ENCODE measurements around the gene PRSS23.
"Not testable (repeated sequence)": the region's sequence is repeated elsewhere in the genome, so short reads cannot be mapped to it uniquely, and the experiment has no call there.

The PRSS23 gene, protein sequence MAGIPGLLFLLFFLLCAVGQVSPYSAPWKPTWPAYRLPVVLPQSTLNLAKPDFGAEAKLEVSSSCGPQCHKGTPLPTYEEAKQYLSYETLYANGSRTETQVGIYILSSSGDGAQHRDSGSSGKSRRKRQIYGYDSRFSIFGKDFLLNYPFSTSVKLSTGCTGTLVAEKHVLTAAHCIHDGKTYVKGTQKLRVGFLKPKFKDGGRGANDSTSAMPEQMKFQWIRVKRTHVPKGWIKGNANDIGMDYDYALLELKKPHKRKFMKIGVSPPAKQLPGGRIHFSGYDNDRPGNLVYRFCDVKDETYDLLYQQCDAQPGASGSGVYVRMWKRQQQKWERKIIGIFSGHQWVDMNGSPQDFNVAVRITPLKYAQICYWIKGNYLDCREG

DNA sequence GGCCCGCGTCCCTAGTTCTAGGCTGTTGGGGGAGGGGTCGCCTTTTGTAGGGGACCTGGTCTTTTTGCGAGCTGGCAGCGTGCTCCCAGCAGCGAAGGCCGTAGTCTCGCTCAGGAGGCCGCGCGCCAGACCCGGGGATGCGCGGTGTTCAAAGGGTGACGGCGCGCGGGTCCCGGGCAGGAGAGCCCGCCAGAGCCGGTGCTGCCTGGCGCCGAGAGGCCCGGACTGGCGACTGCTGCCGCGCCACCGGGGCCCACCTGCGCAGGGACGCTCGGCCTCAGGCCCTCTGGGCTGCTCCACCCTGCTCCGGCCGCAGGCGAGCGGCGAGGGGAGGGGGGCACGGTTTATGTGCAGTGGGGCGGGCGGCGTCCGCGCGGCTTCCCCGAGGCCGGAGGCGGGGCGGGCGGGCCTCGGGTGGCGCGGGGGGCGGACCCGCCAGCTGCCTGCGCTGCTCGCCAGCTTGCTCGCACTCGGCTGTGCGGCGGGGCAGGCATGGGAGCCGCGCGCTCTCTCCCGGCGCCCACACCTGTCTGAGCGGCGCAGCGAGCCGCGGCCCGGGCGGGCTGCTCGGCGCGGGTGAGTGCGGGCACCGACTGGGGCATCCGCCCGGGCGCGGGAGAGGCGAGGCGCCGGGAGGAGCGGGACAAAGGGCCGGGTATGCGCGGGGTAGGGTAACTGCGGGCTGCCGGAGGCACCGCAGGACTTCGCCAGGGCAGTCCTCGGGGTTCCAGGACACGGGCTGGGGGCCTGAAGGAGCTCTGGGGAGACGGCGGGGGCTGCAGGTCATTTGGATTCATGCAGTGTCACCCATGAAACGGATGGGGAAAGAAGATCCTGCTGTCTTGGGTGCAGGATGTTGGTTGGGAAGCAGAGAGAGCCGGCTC is at the start of gene PRSS23:
Gene PRSS23, plus strand, starts transcription at position 467 of the 884 bp plus-strand sequence. CDS start 7,102 bp downstream, outside the sequence.
- peak; percentile 49 for DNase-seq

DNA sequence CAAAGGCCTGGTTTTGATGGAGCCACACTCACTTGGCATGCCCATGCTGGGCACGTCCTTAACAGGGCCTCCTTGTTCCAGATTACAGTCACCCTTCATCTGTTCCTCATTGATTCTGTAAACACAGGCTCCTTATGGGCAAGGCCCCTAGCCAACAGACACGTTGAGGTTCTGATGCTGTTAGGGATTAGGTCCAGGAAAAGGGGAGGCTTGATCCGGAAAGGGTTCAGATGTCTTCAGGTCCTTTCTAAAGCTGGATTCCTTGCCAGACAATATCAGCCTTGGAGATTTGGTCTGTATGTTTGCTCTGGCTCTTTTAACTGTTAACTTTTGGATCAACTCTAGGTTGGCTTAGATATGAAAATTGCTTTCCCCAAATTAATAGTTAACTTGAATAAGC is 46.9 kb upstream of the PRSS23 start:
- no peak for DNase-seq

DNA sequence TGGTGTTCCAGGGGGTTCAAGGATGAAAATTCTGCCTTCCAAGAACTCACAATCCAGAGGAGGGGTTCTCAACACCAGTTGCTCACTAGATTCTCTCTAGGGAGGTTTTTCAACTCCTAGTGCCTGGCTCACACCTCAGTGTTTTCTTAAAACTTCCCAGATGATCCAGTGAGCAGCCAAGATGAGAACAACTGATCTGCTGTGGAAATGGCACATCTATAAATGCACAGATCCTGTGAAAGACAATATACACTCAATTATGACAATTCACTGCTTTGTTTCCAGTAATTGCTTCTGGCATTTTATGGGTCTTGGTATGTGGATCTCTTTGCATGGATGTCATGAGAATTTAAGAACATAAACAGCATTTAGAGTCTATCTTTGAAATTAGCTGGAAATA is 45.2 kb upstream of the PRSS23 start:
- no peak for DNase-seq

DNA sequence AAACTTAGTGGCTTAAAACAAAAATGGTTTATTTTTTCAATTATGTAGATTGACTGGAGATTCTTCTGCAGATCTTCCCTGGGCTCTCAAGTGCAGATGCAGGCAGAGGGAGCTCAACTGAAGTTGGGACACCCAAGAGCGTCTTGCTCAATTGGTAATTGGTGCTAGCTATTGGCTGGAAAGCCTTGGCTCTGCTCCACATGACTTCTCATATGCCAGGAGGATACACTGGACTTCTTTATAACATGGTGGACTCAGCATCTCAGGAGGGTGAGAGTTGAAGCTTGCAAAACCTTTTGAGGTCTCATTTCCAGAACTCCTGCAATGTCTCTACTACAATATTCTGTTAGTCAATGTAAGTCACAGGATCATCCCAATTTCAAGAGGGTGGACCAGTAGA is 42.2 kb upstream of the PRSS23 start:
- DNase-seq, result no peak

DNA sequence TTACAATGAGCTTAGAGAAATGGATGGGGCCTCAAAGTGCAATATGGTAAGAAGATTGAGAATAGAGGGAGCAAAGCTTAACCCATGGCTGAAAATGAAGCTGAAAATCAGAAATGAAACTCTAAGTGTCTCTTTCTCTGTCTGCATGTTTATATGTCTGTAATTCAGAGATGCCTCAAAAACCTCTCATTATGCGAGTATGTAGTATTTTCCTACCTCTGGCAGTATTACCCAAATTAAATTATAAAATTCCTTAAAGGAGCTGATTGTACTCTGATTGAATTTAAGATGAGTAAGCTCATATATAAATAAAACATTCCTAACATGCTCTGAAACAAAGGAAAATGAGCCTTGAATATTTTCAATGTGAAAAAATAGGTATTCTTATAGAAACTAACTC is 39.8 kb upstream of the PRSS23 start:
- DNase-seq, result peak; percentile 48

DNA sequence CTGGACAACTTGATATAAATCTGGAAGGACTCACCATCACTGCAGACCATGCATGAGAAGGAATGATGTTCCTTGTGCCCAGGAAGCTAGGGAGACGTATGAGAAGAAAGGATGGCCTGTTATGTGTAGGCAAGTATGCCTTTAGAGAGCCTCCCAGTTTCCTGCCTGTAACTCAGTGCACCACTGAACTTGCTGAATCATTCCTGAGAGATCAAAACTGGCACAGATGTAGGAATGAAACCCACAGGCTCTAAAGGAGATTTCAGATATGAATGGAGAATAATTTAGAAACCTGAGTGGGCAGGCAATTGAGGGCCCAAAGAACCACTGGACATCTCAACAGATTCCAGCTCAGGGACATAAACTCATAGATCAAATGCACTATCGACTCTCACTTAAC is 38.4 kb upstream of the PRSS23 start:
- DNase-seq, result peak; percentile 64

DNA sequence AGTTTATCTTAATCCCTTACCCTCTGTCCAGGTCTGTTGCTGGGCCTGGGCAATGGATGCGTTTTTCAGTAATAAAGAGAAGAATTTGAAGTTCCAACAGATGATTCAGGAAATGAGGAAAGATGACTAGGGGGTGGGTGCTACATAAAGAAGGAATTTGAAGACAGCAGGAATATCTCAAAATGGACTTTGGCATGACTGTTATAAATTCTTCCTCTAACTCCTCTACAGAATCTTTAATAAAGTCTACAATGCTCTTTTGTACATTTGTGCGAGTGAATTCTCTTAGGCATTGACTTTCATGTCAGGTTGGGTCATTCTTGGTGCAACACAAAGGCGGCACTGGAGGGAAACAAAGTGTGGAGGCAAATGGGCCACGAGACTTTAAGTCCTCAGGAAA is 35.1 kb upstream of the PRSS23 start:
- peak; percentile 55 for DNase-seq

DNA sequence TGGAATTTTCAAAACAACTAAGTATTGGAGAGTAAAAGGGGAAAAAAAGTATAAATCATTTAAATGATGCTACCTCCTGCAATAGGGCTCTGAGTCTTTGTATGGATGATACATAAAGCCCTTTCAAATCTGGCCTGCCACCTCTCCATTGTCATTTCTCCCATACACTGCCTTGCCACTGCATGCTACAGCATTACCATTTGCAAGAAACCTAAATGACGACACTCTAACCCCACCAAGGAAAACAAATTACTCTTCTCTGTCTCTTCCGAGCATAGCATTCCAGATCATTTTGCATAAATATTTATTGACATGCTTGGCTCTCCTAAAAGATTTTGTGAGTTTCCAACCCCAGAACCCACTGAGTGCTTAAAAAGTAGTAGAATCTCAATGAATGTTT is 34.5 kb upstream of the PRSS23 start:
- no peak for DNase-seq

DNA sequence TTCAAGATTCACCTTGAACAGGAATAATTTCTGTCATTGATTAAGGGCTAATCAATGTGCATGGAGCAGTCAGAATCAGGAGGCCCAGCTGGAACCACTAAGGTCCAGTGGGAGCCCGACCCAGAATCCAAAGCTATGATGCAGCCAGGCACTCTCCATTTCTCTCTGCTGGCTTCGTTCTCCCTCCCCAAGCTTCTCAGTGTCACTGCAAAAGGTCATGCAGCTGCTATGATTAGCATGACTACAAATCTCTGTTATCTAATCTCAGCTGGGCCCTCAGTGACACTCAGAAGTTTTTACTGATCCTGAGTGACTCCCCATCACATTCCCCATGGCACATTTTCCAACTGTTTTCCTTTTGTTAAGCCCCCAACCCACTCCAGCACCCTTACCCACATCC is 31.1 kb upstream of the PRSS23 start:
- no peak for DNase-seq

DNA sequence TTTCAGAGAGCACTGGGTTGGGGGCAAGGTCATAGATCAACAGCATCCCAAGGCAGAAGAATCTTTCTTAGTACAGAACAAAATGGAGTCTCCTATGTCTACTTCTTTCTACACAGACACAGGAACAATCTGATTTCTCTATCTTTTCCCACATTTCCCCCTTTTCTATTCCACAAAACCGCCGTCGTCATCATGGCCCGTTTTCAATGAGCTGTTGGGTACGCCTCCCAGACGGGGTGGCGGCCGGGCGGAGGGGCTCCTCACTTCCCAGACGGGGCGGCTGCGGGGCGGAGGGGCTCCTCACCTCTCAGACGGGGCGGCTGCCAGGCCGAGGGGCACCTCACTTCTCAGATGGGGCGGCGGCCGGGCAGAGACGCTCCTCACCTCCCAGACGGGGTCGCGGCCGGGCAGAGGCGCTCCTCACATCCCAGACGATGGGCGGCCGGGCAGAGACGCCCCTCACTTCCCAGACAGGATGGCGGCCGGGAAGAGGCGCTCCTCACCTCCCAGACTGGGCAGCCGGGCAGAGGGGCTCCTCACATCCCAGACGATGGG is 29.8 kb upstream of the PRSS23 start:
- DNase-seq, result not testable (repeated sequence)

DNA sequence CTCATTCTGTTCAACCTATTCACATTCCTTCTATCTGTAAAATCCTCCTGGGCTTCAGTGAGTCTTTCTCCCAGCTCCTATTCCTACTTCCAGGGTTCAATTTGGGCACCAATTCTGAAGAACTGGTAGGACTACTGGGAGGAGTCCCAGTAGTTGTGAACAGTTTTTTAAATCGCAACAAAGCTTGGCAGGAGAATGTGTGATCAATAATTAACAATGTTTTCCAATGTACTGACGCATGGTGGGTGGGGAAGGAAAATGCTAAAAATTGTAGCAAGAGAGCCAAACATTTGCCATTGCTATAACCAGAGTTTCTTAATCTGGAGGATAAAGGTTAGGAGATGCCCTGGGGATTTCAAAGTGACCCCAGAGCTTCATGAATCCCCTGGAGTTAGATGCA is 27.3 kb upstream of the PRSS23 start:
- DNase-seq, result no peak

DNA sequence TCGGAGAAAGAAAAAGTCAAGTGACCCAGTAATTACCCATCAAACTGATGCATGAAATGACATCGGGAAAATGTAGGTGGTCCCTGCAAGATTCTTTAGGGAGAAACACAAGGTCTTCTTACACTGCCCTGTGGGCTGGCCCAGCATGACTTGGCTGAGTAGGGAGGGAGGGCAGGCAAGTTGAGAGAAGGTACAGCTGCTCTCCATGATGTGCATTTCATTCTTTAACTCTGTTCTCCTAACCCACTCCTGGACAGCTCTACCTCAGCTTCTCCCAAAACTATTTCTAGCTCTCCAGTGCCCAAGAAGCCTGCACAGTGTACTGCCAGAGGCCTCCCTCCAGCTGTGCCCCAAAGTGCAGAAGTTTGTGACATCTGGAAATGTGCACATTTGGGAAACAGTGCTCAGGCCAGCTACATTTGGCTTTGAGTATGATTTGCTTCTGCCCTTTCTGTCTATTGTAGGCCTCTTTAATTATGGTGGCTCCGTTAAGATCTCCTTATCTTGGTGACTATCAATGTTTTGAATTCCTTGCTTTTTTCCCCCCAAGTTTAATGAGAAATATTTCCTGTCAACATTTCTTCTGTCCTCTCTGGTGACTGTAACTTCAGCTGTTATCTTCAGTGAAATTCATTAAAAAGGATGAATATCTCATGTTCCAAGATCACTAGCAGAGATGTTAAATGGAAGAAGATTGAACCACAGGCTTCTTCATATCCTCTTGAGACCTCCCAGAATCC is 26.7 kb upstream of the PRSS23 start:
- peak; percentile 36 for DNase-seq

DNA sequence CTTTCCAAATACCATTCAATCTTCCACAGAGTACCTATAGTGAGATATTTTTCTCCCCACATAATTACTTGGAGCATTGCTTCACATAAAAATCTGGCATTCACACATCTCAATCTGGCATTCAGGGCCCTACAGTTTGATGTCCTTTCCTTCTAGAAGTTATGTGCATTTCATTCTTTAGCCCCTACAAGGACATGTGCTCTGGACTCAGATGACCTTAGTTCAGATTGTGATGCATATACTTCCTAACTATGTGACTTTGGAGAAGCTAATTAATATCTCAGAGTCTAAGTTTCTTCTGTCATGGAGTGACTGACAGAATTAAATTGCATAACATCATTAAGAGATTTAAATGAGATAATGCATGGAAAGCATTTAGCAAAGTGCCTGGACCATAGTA is 25.9 kb upstream of the PRSS23 start:
- DNase-seq, result no peak

DNA sequence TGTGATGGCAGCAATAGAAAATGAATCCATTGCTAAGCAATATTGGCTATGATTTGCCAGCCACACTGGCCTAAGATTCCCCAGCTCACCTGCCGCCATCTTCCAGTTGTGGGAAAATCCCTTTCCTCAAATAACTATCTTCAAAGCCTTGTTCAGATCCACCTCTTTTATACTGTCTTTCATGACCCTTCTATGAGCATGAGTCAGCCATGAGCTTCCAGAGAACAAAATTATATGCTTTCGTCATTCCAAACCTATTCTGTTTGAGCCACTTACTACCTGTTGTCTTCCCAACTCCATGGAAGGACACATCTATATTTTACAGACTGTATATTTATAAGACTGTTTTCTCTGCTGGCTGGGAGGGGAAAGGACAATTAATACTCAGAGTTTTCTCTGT is 25.0 kb upstream of the PRSS23 start:
- no peak for DNase-seq

DNA sequence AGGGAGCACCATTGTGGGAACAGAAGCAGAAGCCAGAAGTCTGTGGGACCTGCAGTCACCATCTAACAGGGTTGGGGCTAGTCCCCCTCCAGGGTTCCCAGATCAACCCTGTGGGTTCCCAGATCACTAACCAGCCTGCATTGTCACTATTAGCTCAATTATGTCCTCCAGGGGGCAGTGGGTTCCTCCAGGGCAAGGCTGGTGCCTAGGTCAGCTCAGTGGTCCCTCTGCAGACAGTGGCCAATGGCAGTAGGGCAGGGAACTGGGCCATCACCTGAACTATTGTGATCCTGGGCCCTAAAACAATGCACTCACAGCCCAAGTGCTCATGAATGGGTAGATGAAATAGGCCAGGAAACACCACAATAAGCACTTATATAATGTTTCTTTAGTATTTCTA is 18.8 kb upstream of the PRSS23 start:
- DNase-seq, result no peak

DNA sequence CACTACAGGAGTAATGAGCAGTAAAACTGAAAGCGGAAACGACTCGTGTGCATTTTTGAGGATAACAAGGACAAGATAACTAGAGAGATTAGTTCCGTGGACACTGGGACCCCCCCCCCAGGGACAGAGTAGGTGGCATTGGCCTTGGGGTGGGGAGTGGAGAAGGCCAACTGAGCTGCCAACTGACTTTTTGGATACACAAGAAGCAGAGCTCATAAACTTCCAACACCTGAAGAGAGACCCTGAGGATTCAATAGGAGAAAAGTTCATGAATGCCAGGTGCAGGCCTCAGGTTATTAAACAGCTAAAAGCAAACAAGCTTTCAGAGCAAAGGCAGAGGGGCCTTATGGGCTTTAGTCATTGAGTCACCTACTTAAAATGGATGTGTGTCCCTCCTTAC is 17.6 kb upstream of the PRSS23 start:
- DNase-seq, result no peak

DNA sequence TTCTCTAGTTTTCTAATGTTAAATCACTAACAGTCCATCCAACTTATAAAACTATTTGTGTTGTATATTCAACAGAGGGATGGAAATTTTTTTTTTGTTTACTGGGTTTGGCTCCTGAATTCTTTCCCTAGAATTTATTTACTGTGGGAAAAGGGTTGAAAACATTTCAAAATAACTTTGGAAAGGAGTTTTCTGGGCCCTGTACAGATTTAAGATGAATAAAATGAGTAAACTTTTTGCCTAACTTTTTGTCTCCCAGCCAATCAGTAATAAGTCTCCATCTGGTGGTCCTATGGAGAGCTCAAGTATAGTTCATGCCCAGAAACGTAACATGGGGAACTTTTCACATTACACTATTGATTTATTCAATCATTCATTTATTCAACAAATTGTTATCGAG is 16.7 kb upstream of the PRSS23 start:
- DNase-seq, result no peak

DNA sequence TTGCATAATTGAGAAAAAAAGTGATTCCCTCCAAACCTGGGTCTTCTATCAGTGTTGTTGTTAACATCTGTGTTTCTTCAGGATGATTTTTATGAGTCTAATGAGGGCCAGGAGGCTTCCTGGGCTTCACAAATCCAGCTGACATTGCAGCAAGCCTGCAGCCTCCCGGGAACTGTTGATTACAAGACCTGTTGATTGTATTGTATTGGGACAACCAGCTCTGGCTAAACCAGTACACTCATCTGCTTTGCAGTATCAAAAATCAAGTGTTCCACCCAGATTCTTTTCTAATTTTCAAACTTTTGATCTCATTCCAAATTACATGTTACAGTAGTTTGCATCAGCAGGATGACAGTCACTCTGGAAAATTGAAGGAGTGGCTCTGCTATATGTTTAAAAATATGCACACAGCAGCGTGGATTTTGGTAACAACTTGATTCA is 16.1 kb upstream of the PRSS23 start:
- peak; percentile 81 for DNase-seq

DNA sequence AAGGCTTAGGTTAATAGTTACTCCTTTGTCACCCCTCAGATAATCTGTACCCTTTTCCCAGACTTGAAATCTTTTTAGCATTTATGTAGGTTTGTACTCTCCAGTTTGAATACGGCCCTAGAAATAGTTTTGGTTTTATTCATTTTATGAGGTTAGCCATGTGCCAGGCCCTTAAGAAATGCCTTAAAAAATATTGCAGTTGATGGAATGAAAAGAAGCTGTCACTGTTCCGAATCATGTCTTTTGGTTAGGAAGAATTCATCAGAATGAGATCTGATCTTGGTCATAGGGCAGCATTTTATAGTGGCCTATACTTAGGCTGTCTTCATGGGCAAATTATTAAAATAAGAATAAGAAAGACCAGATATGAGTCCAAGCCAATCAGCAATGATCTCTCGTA is 14.8 kb upstream of the PRSS23 start:
- peak; percentile 64 for DNase-seq

DNA sequence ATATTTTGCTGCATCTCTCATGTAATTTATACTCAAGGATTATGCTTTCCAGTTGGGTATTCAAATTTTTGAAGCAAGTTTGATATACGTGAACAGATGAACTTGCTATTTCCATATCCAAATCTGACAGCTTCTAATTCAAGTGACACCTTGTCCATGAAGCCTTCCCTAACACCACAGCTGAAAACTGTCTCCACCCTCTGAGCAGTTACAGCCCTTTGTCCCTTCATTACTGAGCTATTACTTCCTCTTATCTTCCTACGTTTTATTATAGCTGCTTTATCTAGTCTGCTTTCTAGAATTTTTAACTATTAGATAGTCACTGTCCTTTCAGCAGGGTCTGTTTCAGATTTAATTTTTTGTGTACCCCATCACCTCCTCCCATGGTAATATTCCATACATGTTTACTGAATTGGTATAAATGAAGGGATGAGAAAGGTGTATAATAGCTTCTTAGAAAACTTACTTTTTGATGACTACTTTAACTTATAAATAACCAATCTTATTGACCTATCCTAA is 13.3 kb upstream of the PRSS23 start:
- no peak for DNase-seq

DNA sequence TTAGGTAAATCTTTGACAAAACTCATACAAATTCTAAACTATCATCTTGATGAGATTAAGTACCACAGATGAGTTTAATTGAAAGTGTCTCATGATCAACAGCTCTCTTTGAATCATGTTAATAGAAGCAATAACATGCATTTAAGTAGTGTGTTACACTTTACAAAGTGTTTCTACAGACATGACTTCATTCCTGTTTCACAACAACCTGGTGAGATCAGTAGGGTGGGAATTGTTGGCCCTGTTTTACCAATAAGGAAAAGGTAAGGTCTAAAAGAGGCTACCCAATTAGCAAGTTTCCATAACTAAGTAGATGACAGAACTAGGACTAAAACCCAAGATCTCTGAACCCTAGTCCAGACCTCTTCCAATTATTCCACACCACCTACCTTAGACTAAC is 12.7 kb upstream of the PRSS23 start:
- no peak for DNase-seq

DNA sequence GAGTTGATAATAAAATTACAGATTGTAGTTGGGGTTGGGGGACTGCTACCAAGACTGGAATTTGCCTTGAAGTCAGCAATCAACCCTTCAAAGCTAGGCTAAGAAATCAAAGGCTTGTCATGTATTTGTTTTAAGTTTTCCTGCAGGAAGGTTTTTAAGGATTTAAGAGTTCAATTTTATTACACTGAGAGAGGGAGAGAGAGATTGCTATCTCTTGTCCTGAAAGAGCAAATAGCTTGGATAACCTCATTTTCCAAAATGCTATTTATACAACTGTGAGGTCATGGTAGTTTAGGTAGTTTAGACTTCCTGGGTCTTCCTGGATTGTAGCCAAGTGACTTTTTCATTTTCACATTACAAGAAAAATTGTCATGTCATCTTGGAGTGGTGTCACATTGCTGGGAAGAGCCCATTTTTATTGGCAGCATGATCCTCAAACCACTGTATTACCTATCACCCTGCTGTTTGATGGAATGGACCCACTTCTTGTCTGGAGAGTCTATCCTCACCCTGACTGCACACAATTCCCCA is 10.1 kb upstream of the PRSS23 start:
- no peak for DNase-seq

All from fibroblast of skin of right quadriceps (primary cell).